Psoas muscle (tissue), 8 donors: ENCODE measurements around the gene TOE1. TPM values are rescaled to one million over a fixed set of nuclear protein-coding genes. Genes with fewer than 3 reads are reported as not detected.
A peak's percentile ranks its signal among the peaks of the same experiment; 100 is the strongest.

ENCODE experiments used
- ATAC-seq, 4 donors: fragments of 200-7000 bp; cut with Tn5 transposase; one replicate each; pipeline ENCODE4 v1.9.1; 2020; ENCODE audit warnings: moderate library complexity in 3 of 4, mild to moderate bottlenecking in 2 of 4
- DNase-seq, 2 donors: peaks; one replicate each; pipeline ENCODE4 v3.0.0-alpha.2; 2020
- H3K27ac ChIP-seq: fragments of 200-600 bp; one replicate; pipeline ENCODE4 v1.8.0; 2022
- H3K27me3 ChIP-seq, 3 donors: fragments of 200-600 bp in 1 of 3; one replicate each; pipeline versions ENCODE4 v1.6.1 to v1.8.0; 2013 to 2022; ENCODE audit warnings: low read length in 2 of 3, mild to moderate bottlenecking in 2 of 3, moderate library complexity in 1 of 3; ENCODE audit not compliant: insufficient read depth in 3 of 3
- H3K36me3 ChIP-seq, 2 donors: fragments of 200-600 bp in 1 of 2; one replicate each; pipeline versions ENCODE4 v1.6.1 to v1.8.0; 2013 to 2022; ENCODE audit warnings: low read depth in 1 of 2, mild to moderate bottlenecking in 1 of 2, moderate library complexity in 1 of 2; ENCODE audit not compliant: insufficient read depth in 1 of 2
- H3K4me1 ChIP-seq: fragments of 200-600 bp; one replicate; pipeline ENCODE4 v1.8.0; 2022
- H3K4me3 ChIP-seq: fragments of 200-600 bp; one replicate; pipeline ENCODE4 v1.8.0; 2022; ENCODE audit warnings: mild to moderate bottlenecking
- H3K9me3 ChIP-seq: fragments of 200-600 bp; one replicate; pipeline ENCODE4 v1.8.0; 2022
- CTCF ChIP-seq: fragments of 200-600 bp; IDR thresholded peaks from one replicate; pipeline ENCODE4 v1.8.0; 2022; ENCODE audit warnings: antibody characterized with exemption
- WGBS, 3 donors: extraction: QIAGEN DNeasy Blood & Tissue Kit; methylation state at CpG; one replicate each; pipeline versions ENCODE4 v1.1.6 to v1.1.7; 2013; 5-methylcytosine and 5-hydroxymethylcytosine counted together
- intact Hi-C, 2 donors: fragments of 100-400 bp; cut with DNase I; formaldehyde crosslinking; loops; one replicate each; pipeline versions ENCODE4 v1.11.0 to v1.14.2; 2022
- polyA plus RNA-seq, 3 donors: library from polyadenylated mRNA; stranded (reverse); fragments of 200-250 nt; gene quantifications; one replicate each; pipeline ENCODE4 v1.2.3, GENCODE V29; 2013
- total RNA-seq, 4 donors: library from RNA; stranded (reverse); fragmentation: NEBNext Ultra II Directional in 2 of 4; extraction: Animal tissue kit (Norgen Biotek cat#: 25700) in 2 of 4; gene quantifications; one replicate each; pipeline versions ENCODE4 v1.2.1 to v1.2.4, GENCODE V29; 2021 to 2023
- donor health status: healthy with polysubstance abuse.
- donor health status: DM: no; HTN: no; CAD: no; lungs with moderate emphysema.
- donor health status: Bipolar disorder and iron deficiency.
- donor health status: healthy.
- donor health status: DM: yes; HTN: yes; CAD: no.
- donor health status: DM: no; HTN: no; CAD: no.
- donor health status: DM: no; HTN: no; CAD: no.
- donor health status: DM: yes; HTN: yes; CAD: no.

Gene TOE1
- total and polyA plus RNA-seq, 7 donors: 2.7 to 6.7 (median 3.9) TPM

- 80 to 91% (median 83%) methylated on average over 10 of the region's 10 CpGs for WGBS, 3 donors
- no peak overlapping the region for H3K27ac ChIP-seq
These were observed 17.4 kb upstream of the TOE1 start for GRCh38 chr1:45322486-45323040.

GRCh38 chr1:45325851-45326506 is 14.0 kb upstream of the TOE1 start:
- Histone ChIP-seq H3K4me1 (peaks cover 15% of the 10 kb centered on the region), H3K36me3 (peaks cover 0 to 15% of the 10 kb centered on the region in 2 donors), H3K9me3 (no peaks in the 10 kb centered on the region), H3K27ac (no peak overlapping the region), H3K4me3 (no peak overlapping the region), H3K27me3 (no peaks in the 10 kb centered on the region)
- intact Hi-C loops: no loop called here
- DNase-seq (no peak), ATAC-seq (peak in 1 of 4 donors; percentile 2)
- no peak for TF ChIP-seq CTCF
- 39 to 46% (median 44%) methylated on average over 6 of the region's 6 CpGs for WGBS, 3 donors

More at GRCh38 chr1:45322486-45323040, 17.4 kb upstream of the TOE1 start:
- Histone ChIP-seq H3K36me3 (no peaks in the 10 kb centered on the region), H3K4me1 (peaks cover 6% of the 10 kb centered on the region), H3K9me3 (no peaks in the 10 kb centered on the region), H3K27me3 (no peaks in the 10 kb centered on the region), H3K4me3 (no peak overlapping the region)
- intact Hi-C loops: no loop called here
- TF ChIP-seq CTCF: no peak
- DNase-seq (no peak), ATAC-seq (no peak)

- peak within 1 kb of the TSS; percentile 49 for H3K27ac ChIP-seq
- ATAC-seq (peak; percentile 81 to 93 (median 86)), DNase-seq (peak; percentile 71 to 82)
- WGBS, 3 donors: 5 to 8% (median 8%) methylated on average over 88 to 96 of the region's 96 CpGs
- TF ChIP-seq CTCF: no peak
- peak within 1 kb of the TSS; percentile 72 for H3K4me3 ChIP-seq
- H3K9me3 ChIP-seq: no peaks in the 10 kb centered on the region
- intact Hi-C loops: no loop called here
- H3K4me1 ChIP-seq: peaks cover 15% of the 10 kb centered on the region
- no peaks in the 10 kb centered on the region for H3K27me3 ChIP-seq
- peaks cover 0 to 25% of the 10 kb centered on the region in 2 donors for H3K36me3 ChIP-seq
These were observed 13.0 kb upstream of the TOE1 start, which contains the start of gene HPDL for GRCh38 chr1:45326627-45327623. TSS of gene HPDL (plus strand) at chr1:45326895. CDS start at chr1:45327149, 254 bp downstream.

GRCh38 chr1:45327644-45328515 is 12.1 kb upstream of the TOE1 start:
- no peaks in the 10 kb centered on the region for H3K9me3 ChIP-seq
- peak in 3 of 4 donors; percentile 1 to 8 (median 3) for ATAC-seq
- WGBS, 3 donors: 49 to 63% (median 55%) methylated on average over 19 of the region's 19 CpGs
- intact Hi-C loops: no loop called here
- TF ChIP-seq CTCF: no peak
- peaks cover 15% of the 10 kb centered on the region for H3K4me1 ChIP-seq
- H3K36me3 ChIP-seq: peaks cover 0 to 34% of the 10 kb centered on the region in 2 donors
- H3K4me3 ChIP-seq: peak overlapping the region; percentile 72
- peak overlapping the region; percentile 7 for H3K27ac ChIP-seq
- no peaks in the 10 kb centered on the region for H3K27me3 ChIP-seq
- no peak for DNase-seq
